ENCODE data around the gene NOTCH2NLA.
"Not testable (repeated sequence)": the region's sequence is repeated elsewhere in the genome, so short reads cannot be mapped to it uniquely, and the experiment has no call there.

The NOTCH2NLA gene

GRCh38 chr1:146228710-146229477 lies at the start of gene NOTCH2NLA:
Gene NOTCH2NLA, minus strand, starts transcription at chr1:146229021. Its CDS starts 39,684 bp downstream, at chr1:146189337.
- not testable (repeated sequence) for DNase-seq

- not testable (repeated sequence) for DNase-seq
Measured at GRCh38 chr1:146278346-146278745, 49.5 kb upstream of the NOTCH2NLA start.

- DNase-seq: not testable (repeated sequence)
Measured at GRCh38 chr1:146277087-146277486, 48.3 kb upstream of the NOTCH2NLA start.

GRCh38 chr1:146274083-146274482 lies 45.3 kb upstream of the NOTCH2NLA start:
- DNase-seq: not testable (repeated sequence)

- not testable (repeated sequence) for DNase-seq
Measured at GRCh38 chr1:146273194-146273593, 44.4 kb upstream of the NOTCH2NLA start.

- not testable (repeated sequence) for DNase-seq
Measured at GRCh38 chr1:146272734-146273133, 43.9 kb upstream of the NOTCH2NLA start.

- not testable (repeated sequence) for DNase-seq
Measured at GRCh38 chr1:146271977-146272376, 43.2 kb upstream of the NOTCH2NLA start.

- DNase-seq: not testable (repeated sequence)
Measured at GRCh38 chr1:146270129-146270528, 41.3 kb upstream of the NOTCH2NLA start.

- not testable (repeated sequence) for DNase-seq
Measured at GRCh38 chr1:146266179-146266748, 37.4 kb upstream of the NOTCH2NLA start.

- DNase-seq: not testable (repeated sequence)
Measured at GRCh38 chr1:146264761-146265160, 35.9 kb upstream of the NOTCH2NLA start.

GRCh38 chr1:146260006-146260730 lies 31.3 kb upstream of the NOTCH2NLA start:
- not testable (repeated sequence) for DNase-seq

- not testable (repeated sequence) for DNase-seq
Measured at GRCh38 chr1:146257992-146258552, 29.3 kb upstream of the NOTCH2NLA start.

GRCh38 chr1:146254569-146255197 lies 25.9 kb upstream of the NOTCH2NLA start:
- not testable (repeated sequence) for DNase-seq

- not testable (repeated sequence) for DNase-seq
Measured at GRCh38 chr1:146253249-146253855, 24.5 kb upstream of the NOTCH2NLA start.

GRCh38 chr1:146251523-146251922 lies 22.7 kb upstream of the NOTCH2NLA start:
- not testable (repeated sequence) for DNase-seq

- not testable (repeated sequence) for DNase-seq
Measured at GRCh38 chr1:146248643-146249042, 19.8 kb upstream of the NOTCH2NLA start.

- not testable (repeated sequence) for DNase-seq
Measured at GRCh38 chr1:146236626-146237025, 7.8 kb upstream of the NOTCH2NLA start.

GRCh38 chr1:146236026-146236601 lies 7.3 kb upstream of the NOTCH2NLA start:
- DNase-seq: not testable (repeated sequence)

GRCh38 chr1:146228144-146228682 lies 608 bp downstream of the NOTCH2NLA start:
- not testable (repeated sequence) for DNase-seq

GRCh38 chr1:146174531-146174930 lies 54.3 kb downstream of the NOTCH2NLA start:
- DNase-seq: not testable (repeated sequence)

- not testable (repeated sequence) for DNase-seq
Measured at GRCh38 chr1:146167740-146168139, 61.1 kb downstream of the NOTCH2NLA start.
